ENCODE measurements around the gene HAP1. TPM values are rescaled to one million over a fixed set of nuclear protein-coding genes. Genes with fewer than 3 reads are reported as not detected.
A peak's percentile ranks its signal among the peaks of the same experiment; 100 is the strongest.

Gene HAP1, protein sequence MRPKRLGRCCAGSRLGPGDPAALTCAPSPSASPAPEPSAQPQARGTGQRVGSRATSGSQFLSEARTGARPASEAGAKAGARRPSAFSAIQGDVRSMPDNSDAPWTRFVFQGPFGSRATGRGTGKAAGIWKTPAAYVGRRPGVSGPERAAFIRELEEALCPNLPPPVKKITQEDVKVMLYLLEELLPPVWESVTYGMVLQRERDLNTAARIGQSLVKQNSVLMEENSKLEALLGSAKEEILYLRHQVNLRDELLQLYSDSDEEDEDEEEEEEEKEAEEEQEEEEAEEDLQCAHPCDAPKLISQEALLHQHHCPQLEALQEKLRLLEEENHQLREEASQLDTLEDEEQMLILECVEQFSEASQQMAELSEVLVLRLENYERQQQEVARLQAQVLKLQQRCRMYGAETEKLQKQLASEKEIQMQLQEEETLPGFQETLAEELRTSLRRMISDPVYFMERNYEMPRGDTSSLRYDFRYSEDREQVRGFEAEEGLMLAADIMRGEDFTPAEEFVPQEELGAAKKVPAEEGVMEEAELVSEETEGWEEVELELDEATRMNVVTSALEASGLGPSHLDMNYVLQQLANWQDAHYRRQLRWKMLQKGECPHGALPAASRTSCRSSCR
- total RNA-seq (1 to 10 TPM in 3 of 6 donors, under 1 TPM in 3; 0.13 to 1.6 (median 0.84) TPM), polyA plus RNA-seq (1 to 10 TPM; 2.6 to 4.2 TPM)

DNA sequence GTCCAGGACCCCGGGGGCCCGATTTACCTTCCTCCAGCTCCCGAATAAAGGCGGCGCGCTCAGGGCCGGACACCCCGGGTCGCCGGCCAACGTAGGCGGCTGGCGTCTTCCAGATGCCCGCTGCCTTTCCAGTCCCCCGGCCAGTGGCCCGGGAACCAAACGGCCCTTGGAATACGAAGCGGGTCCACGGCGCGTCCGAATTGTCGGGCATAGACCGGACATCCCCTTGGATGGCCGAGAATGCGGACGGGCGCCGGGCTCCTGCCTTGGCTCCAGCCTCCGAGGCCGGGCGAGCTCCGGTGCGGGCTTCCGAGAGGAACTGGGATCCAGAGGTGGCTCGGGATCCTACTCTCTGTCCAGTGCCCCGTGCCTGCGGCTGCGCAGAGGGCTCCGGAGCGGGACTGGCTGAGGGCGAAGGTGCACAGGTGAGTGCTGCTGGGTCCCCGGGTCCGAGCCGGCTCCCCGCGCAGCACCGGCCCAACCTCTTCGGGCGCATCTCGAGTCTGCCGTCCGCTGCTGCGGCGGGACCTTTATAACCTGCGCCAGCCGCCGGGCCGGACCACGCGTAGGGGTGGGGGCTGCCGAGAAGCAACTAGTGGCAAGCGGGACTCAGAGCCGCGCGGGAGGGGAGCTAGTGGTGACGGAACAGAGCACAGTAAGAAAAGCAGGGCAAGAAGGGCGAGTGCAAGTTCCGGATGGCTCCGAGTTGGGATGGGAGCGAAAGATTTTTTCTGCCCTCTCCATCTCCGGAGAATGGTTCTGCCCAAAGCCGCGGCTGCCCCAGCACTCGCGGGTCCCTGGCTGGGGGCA, at the start of gene HAP1:
Gene HAP1, minus strand, starts transcription at position 505 of the 810 bp plus-strand sequence. Its CDS starts 9 bp downstream, at position 496.
- H3K4me3 ChIP-seq: peak within 1 kb of the TSS; percentile 0 to 51 (median 24)
- peaks cover 0 to 19% (median 3%) of the 10 kb centered on the region in 4 donors for H3K27me3 ChIP-seq

DNA sequence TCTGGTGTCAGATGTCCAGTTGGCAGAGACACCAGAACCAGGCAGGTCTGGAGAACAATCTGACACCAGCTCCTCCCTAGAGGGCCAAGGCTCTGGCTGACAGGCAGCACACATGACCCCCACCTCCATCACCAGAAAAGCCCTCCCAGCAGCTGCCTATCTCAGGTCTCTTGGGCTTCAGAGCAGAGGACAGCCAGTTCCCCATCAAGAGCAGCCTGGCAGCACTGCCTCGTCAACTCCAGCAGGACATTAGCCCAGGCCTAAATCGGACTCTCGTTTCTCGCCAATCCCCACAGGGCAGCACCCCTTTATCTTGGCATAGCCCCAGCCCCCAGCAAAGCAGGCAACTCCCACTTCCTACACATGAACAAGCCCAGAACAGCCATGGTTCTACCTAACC, 47.7 kb upstream of the HAP1 start:
- H3K36me3 ChIP-seq: no peaks in the 10 kb centered on the region
- H3K4me1 ChIP-seq: peaks cover 16 to 52% (median 18%) of the 10 kb centered on the region in 3 donors
- H3K4me3 ChIP-seq: no peak overlapping the region
- peak overlapping the region in 1 of 4 donors; percentile 6 for H3K27ac ChIP-seq
- H3K27me3 ChIP-seq: no peaks in the 10 kb centered on the region
- TF ChIP-seq, protein P1, sequence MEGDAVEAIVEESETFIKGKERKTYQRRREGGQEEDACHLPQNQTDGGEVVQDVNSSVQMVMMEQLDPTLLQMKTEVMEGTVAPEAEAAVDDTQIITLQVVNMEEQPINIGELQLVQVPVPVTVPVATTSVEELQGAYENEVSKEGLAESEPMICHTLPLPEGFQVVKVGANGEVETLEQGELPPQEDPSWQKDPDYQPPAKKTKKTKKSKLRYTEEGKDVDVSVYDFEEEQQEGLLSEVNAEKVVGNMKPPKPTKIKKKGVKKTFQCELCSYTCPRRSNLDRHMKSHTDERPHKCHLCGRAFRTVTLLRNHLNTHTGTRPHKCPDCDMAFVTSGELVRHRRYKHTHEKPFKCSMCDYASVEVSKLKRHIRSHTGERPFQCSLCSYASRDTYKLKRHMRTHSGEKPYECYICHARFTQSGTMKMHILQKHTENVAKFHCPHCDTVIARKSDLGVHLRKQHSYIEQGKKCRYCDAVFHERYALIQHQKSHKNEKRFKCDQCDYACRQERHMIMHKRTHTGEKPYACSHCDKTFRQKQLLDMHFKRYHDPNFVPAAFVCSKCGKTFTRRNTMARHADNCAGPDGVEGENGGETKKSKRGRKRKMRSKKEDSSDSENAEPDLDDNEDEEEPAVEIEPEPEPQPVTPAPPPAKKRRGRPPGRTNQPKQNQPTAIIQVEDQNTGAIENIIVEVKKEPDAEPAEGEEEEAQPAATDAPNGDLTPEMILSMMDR (IDR thresholded peaks at IDR 0.05): no peak
- DNase-seq (no peak), FAIRE-seq (no peak), ATAC-seq (no peak)
- WGBS, 2 donors: 32 to 33% methylated on average over 4 of the region's 4 CpGs
- H3K9me3 ChIP-seq: no peaks in the 10 kb centered on the region
- intact Hi-C loops (cut with DNase I): no loop called here

More for the DNA sequence above, at the start of gene HAP1:
- Histone ChIP-seq H3K4me1 (peaks cover 7 to 13% (median 11%) of the 10 kb centered on the region in 3 donors), H3K36me3 (no peaks in the 10 kb centered on the region), H3K27ac (no peak within 1 kb of the TSS), H3K9me3 (no peaks in the 10 kb centered on the region)
- TF ChIP-seq, protein P1 (IDR thresholded peaks at IDR 0.05): no peak
- DNase-seq: peak in 3 of 6 donors; percentile 31 to 78 (median 43)
- intact Hi-C loops (cut with DNase I): loop anchor here in 2 of 3 donors (10.0 kb wide), 2 partner anchors 70 to 220 kb away; no protein-coding TSS in a partner anchor
- no peak for FAIRE-seq
- WGBS, 2 donors: 1% methylated on average over 76 to 77 of the region's 77 CpGs
- peak in 3 of 4 donors; percentile 36 to 45 (median 41) for ATAC-seq

DNA sequence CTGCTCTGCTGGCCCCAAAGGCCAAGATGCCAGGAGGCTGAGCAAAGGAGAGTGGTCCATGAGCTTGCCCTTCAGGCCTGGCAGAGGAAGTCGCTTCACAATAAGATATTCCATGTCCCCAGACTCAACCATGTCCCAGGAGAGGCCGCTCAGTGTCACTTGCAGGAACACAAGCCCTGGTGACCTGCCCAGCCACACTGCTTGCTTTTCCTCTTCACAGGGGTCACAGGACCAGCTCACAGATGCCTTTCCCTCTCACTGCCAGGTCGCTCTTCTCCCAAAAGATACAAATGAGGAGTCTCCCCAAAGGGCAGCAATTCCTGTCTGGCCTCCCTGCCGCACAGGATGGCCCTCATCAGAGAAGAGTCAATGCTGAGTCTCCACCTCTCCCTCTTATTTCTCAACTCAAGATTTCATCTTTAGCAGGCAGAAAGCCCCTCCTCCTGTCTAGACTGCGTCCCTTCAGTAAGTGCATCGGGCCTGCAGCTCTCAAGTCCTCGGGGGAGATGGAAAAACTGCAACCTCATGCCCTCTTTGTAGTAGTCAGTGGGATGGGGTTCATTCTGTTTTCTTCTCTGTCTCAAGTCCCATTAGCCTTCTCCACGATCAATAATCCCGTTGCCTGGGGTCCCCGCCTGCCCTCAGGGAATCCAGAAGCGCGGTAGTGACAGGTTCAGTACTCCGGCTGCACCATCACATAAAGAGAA, 47.1 kb upstream of the HAP1 start:
- WGBS, 2 donors: 73 to 79% methylated on average over 13 of the region's 13 CpGs
- intact Hi-C loops (cut with DNase I): no loop called here
- no peak for FAIRE-seq

DNA sequence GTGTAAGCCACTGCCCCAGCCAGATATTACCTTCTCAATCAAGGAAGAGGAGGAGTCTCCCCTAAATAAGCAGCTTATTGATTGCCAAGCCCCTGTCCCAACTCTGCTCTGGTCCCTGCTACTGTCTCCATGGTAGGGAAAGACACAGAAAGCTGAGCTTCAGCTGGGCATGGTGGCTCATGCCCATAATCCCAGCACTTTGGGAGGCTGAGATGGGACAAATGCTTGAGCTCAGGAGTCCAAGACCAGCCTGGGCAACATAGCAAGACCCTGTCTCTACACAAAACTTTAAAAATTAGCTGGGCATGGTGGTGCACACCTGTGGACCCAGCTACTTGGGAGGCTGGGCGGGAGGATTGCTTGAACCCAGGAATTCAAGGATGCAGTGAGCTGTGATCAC, 45.5 kb upstream of the HAP1 start:
- FAIRE-seq (no peak), ATAC-seq (no peak), DNase-seq (no peak)
- TF ChIP-seq, protein P1 (IDR thresholded peaks at IDR 0.05): no peak
- Histone ChIP-seq H3K27ac (no peak overlapping the region), H3K9me3 (no peaks in the 10 kb centered on the region), H3K4me1 (peaks cover 25 to 70% (median 34%) of the 10 kb centered on the region in 3 donors), H3K27me3 (no peaks in the 10 kb centered on the region), H3K36me3 (no peaks in the 10 kb centered on the region), H3K4me3 (no peak overlapping the region)
- 94 to 100% methylated on average over 1 of the region's 1 CpG for WGBS, 2 donors
- intact Hi-C loops (cut with DNase I): no loop called here

More for the DNA sequence above, 47.1 kb upstream of the HAP1 start:
- no peaks in the 10 kb centered on the region for H3K36me3 ChIP-seq
- DNase-seq (no peak), ATAC-seq (no peak)
- no peak overlapping the region for H3K4me3 ChIP-seq
- H3K27ac ChIP-seq: peak overlapping the region in 1 of 4 donors; percentile 4
- H3K9me3 ChIP-seq: no peaks in the 10 kb centered on the region
- TF ChIP-seq, protein P1 (IDR thresholded peaks at IDR 0.05): no peak
- H3K4me1 ChIP-seq: peaks cover 21 to 55% (median 22%) of the 10 kb centered on the region in 3 donors
- no peaks in the 10 kb centered on the region for H3K27me3 ChIP-seq

Data from pancreas (tissue), 10 donors.